Activated CD8-positive, alpha-beta memory T cell treated with anti-CD3 and anti-CD28 coated beads for 36 hours (primary cell): ENCODE data around the gene PELI3. TPM values are rescaled to one million over a fixed set of nuclear protein-coding genes. Genes with fewer than 3 reads are reported as not detected.

Experiments used
- CTCF ChIA-PET: fragments of 350-600 bp; sonication (Branson Sonifier 250); formaldehyde crosslinking; loops from one replicate; lab custom pipeline; 2021; ENCODE audit warnings: antibody characterized with exemption; lab: Charles Lee
- POLR2A ChIA-PET: fragments of 350-600 bp; sonication (Branson Sonifier 250); formaldehyde crosslinking; loops from one replicate; lab custom pipeline; 2021; ENCODE audit warnings: antibody characterized with exemption; lab: Charles Lee
- total RNA-seq, 2 experiments: library from RNA; stranded (reverse); gene quantifications; one replicate each; pipeline ENCODE4 v1.2.3, GENCODE V29; 2021

The PELI3 gene
- total RNA-seq, 2 experiments from 2014 or later = 7.9 to 8.2 TPM

DNA sequence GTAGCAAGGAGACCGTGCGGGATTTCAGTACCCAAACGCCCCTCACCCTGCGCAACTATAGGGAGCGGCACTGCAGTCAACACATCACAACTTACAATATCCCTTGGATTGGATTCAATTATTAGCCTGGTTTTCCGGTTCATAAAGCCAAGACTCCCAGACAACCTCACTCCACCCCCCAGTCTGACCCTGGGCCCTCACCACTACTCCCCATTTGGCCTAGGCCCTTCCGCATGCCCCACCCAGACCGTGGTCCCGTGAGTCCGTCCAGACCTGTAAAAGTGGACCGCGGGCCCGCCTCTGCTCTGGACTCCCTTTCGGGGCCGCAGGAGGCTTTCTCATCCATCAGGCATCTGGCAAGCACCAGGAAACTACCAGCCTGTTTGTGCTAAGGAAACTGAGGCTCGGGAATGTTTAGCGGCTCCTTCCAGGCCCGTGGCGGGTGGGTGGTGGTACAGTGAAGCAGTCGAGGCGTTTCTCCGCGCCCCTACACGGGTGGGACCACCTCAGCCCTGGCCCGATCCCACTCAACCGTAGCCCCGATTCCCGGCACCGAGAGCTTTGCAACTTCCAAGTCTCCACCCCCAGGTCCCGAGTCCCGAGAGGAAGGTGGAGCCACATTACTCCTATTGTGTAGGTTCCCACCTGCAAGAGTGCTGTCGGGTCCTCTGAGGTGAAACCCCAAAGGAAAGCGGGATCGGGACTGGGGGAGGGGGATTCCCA lies 12.8 kb downstream of the PELI3 start:
- ChIA-PET CTCF (interaction anchor here (0.7 to 3.7 kb wide), 7 partner anchors 10 to 199 kb away, joined by 3 to 20 read pairs (median 5); partner anchors contain the start of genes MRPL11 and PELI3), POLR2A (interaction anchor here (0.5 to 1.4 kb wide), 8 partner anchors 13 to 152 kb away, joined by 3 to 10 read pairs (median 4); partner anchors contain the start of genes PELI3, RBM14 and ZDHHC24)

DNA sequence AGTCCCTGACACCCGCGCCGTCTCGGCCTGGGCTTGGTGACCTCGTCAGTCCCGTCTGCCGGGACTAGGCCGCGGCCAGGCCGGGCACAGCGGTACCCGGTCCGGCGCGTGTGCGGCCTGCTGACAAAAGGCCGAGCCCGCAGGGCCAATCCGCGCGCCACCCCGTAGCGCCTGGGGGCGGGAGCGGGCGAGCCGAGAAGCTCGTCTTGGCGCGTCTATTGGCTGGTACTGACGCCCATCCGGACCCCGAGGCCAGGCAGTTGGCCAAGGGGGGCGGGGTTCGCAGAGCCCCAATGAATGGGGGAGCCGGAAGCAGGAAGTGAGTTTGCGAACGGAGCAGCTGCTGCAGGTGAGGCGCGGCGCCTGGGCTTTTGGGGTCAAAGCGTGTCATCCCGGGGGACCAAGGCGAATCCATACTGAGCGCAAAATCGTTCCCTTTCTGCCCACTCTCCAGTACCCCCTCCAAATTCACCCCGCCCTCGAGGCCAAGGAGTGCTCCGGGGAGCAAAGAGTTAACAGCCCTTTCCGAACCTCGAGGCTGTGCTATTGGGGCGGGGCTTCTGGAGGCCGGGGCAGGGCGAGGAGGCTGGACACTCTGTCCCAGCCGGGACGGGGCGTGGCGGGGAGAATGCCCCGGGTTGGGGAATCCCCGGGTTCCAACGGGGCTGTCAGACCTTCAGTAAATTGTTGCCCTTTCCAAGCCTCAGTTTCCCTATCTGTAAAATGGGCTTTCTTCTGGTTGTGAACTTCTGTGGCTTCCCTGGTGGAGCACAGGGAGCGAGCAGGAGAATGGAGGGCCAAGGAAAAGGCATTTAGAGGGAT lies 13.6 kb downstream of the PELI3 start, which contains the start of gene DPP3:
TSS of gene DPP3 (plus strand) at position 318 of the 822 bp plus-strand sequence. CDS start 1,767 bp downstream, outside the sequence.
- POLR2A ChIA-PET = interaction anchor here (0.6 to 1.4 kb wide), 7 partner anchors 12 to 136 kb away, joined by 3 to 10 read pairs (median 4); partner anchors contain the start of genes PELI3, RBM14 and ZDHHC24
- CTCF ChIA-PET = interaction anchor here (0.6 to 3.7 kb wide), 6 partner anchors 10 to 997 kb away, joined by 3 to 20 read pairs (median 4); partner anchors contain the start of genes MRPL11 and PELI3

DNA sequence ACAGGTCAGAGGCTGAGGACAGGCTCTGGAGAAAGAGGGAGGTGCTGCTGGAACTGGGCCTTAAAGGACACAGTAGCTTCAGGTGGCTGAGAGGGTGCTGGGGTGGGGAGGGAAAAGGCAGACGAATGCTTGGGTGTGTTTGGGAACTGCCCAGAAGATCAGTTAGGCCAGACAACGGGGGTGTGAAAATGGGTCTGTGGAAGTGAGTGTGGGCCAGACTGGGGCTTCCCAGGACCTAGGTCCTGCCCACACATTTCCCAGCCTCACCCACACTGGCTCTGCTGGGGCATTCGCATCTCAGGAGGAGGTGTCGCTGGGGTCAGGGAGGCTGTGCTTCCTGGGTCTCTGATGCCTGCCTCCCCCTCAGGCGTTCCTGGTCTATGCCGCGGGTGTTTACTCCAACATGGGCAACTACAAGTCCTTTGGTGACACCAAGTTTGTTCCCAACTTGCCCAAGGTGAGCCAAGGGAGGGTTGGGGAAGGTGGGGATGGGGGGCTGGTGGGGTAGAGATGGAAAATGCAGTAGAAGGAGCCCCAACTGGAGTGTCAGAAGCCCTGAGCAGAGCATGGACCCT lies 18.2 kb downstream of the PELI3 start:
- CTCF ChIA-PET = interaction anchor here (1.3 kb wide), 1 partner anchor 95 kb away, joined by 4 read pairs; no protein-coding TSS in a partner anchor
- POLR2A ChIA-PET = no interaction called here

DNA sequence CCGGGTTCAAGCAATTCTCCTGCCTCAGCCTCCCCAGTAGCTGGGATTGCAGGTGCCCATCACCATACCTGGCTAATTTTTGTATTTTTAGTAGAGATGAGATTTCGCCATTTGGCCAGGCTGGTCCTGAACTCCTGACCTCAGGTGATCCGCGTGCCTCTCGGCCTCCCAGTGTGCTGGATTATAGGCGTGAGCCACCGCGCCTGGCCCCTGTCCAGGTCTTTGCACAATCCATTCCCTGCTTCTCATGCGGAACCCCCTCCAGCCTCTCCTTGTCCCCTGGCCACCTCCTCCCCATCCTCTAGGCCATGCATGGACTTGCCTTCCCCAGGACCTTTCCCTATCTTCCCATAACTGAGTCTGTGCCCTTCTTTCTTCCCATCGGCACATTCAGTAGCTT lies 22.3 kb downstream of the PELI3 start:
- ChIA-PET POLR2A (no interaction called here), CTCF (no interaction called here)

DNA sequence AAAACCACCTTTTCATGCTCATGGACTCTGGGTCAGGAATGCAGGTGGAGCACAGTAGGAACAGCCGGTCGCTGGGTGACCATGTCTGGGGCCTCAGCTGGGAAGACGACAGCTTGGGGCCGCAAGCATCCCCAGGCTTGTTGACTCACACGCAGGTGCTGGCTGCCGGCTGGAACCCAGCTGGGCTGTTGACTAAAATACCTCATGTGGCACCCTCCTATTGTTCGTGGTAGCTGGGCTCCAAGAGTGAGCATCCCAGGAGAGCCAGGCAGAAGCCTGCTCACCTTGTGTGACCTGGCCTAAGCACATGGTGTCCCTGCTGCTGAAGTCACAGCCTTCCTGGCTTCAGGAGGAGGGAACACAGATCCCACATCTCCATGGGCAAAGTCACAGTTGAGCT lies 22.9 kb downstream of the PELI3 start:
- ChIA-PET CTCF (no interaction called here), POLR2A (no interaction called here)

DNA sequence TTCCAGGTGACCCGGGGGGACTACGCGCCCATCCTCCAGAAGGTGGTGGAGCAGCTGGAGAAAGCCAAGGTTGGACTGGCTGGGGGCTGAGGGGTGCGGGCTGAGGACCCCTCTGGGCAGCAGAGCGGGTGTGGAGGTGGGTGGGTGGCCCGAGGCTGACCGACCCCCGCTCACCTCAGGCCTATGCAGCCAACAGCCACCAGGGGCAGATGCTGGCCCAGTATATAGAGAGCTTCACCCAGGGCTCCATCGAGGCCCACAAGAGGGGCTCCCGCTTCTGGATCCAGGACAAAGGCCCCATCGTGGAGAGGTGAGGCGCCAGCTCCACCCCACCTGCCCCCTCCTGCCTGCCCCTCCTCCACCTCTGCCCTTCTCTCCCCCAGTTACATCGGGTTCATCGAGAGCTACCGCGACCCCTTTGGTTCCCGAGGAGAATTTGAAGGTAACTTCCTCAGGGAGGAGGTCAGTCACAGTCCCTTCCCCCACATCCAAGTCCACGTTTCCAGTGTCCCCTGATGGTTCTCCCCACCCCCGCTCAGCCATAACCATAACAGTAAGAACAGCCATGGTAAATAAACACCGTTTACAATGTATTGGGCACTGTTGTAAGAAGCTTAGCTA lies 24.7 kb downstream of the PELI3 start:
- POLR2A ChIA-PET = no interaction called here
- CTCF ChIA-PET = interaction anchor here (1.6 kb wide), 1 partner anchor 102 kb away, joined by 3 read pairs; no protein-coding TSS in a partner anchor

DNA sequence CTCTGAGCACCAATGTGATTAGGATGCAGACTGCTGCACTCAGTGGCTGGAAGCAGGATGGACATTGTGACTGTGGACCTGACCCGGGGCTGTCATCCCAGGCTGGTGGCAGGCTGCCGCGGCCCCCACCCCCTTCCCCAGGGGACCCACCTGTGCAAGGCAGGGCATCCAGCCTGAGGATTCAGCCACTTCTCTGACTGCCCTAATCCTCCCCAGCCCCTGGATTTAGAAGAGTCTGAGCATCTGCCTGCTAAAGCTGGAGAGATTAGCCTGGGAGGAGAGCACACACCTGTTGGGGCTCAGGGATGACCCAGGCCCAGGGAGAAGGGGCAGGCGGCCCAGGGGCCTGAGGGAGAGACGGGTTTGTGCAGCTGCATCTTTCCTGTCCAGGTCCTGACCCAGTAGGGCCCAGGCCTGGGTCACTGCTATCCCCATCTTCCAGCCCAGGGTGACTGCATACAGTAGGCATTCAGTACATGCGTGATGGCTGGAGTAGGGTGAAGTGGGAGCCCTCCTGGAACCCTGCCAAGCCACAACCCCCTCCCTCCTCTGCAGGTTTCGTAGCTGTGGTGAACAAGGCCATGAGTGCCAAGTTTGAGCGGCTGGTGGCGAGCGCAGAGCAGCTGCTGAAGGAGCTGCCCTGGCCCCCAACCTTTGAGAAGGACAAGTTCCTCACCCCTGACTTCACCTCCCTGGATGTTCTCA lies 25.6 kb downstream of the PELI3 start:
- ChIA-PET CTCF (no interaction called here), POLR2A (interaction anchor here (0.6 kb wide), 1 partner anchor 236 kb away, joined by 5 read pairs; no protein-coding TSS in a partner anchor)

DNA sequence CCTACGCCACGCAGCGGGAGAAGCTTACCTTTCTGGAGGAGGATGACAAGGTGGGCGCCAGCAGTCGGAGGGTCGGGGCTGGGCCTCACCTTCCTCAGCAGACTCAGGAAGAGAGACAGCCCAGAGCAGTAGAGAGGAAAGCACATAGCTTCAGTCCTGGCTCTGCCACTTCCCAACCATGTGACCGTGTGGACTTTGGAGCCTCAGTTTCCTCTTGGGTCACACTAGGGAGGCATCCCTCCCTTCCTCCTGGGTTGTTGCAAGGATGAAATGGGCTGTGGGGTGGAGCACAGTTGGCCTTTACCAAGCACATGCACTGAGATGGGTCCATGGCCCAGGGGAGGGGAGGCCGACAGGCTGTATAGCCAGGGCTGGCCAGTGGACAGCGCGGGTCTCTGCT lies 26.4 kb downstream of the PELI3 start:
- ChIA-PET POLR2A (no interaction called here), CTCF (no interaction called here)

DNA sequence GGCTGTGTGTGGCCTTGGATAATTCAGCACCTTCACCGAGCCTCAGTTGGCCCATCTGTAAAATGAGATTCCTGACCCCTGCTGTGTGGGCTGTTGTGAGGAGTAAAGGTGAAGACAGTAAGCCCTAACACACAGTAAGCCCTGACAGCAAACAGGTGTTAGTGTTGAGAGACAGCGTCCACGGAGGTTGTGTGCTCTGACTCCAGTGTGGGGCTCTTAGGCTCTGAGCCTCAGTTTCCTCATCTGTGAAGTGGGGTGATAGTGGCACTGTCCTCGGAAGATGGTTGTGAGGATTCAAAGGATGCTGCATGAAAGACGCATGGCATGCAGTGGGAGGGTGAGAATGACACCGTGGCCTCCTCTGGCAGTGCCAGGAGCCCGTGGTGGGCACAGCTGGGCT lies 27.8 kb downstream of the PELI3 start:
- ChIA-PET POLR2A (interaction anchor here (0.5 kb wide), 1 partner anchor 177 kb away, joined by 7 read pairs; no protein-coding TSS in a partner anchor), CTCF (no interaction called here)

DNA sequence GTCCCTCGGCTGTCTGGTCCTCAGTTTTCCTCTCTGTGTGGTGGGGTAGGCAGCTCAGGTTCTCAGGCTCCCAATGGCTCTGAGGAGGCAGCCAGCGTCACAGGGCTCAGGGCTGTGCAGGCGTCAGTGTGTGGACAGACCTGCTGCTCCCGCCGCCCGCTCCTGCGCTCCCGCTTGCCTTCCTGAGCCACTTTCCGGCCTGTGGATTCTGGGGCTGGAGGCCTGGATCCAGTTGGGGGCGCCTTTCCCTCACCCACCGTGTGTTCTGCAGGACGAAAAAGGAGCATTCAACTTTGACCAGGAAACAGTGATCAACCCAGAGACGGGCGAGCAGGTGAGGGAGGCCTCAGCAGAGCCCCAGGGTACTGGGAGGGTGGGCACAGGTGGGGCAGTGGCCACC lies 28.2 kb downstream of the PELI3 start:
- CTCF ChIA-PET = no interaction called here

DNA sequence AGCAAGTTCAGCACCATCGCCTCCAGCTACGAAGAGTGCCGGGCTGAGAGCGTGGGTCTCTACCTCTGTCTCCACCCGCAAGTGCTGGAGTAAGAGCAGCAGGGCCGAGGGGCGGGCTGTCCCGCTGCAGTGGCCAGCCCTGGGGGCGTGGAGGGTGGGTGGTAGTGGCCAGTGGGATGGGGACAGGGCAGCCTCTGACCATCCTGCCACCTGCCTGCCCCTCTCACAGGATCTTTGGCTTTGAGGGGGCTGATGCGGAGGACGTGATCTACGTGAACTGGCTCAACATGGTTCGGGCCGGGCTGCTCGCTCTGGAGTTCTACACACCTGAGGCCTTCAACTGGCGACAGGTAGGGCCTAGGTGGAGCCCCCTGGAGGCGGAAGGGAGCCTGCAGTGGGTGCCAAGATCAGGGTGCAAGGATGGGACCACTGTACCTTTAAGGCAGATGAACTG lies 28.7 kb downstream of the PELI3 start:
- ChIA-PET CTCF (no interaction called here), POLR2A (no interaction called here)

More for the DNA sequence above, 28.2 kb downstream of the PELI3 start:
- POLR2A ChIA-PET = no interaction called here

DNA sequence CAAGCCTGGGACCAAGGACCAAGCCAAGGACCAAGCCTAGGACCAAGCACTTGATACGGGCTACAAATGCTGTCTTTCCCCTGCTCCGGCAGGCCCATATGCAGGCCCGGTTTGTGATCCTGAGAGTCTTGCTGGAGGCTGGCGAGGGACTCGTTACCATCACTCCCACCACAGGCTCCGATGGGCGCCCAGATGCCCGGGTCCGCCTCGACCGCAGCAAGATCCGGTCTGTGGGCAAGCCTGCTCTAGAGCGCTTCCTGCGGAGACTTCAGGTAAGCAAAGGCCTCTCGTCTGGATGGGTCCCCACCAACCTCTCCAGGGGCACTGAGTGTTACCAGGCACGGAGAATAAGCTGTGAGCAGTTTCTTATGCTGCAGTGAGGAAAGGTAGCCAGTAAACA lies 30.5 kb downstream of the PELI3 start:
- POLR2A ChIA-PET = interaction anchor here (0.7 kb wide), 1 partner anchor 418 kb away, joined by 6 read pairs; no protein-coding TSS in a partner anchor
- CTCF ChIA-PET = no interaction called here

DNA sequence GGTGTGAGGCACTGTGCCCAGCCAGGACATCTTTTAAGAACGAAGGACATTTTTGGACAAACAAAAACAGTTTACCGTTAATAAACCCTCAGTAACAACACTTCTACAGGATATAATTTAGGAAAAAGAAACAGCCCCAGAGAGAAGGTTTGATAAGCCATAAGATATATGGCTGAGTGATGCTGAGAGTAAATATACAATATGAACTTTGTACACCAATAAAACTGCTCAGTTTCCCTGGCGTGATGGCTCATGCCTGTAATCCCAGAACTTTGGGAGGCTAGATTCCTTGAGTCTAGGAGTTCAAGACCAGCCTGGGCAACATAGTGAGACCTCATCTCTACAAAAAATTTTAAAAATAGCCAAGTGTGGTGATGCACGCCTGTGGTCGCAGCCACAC lies 31.8 kb downstream of the PELI3 start:
- CTCF ChIA-PET = no interaction called here
- POLR2A ChIA-PET = no interaction called here

DNA sequence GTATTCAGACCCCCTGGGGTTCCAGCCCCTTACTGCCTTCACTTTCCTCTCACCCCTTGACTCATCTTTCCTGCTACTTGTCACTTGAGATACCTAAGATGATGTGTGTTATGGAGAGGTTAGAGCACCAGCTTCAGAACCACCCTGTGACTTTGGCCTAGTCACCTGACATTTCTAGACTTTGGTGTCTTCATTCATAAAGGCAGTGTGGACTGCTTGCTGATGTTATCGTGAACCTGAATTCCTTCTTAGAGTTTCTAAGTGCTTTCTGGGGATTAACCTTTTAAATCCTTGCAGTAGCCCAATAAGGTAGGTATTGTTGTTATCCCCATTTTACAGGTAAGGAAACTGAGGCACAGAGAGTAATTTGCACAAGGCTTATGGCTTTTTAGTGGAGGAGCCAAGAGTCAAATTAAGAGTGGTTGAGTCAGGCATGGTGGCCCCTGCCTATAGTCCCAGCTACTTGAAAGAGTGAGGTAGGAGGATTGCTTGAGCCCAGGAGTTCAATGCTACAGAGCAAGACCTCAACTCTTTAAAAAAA lies 38.6 kb downstream of the PELI3 start:
- ChIA-PET POLR2A (no interaction called here), CTCF (no interaction called here)

DNA sequence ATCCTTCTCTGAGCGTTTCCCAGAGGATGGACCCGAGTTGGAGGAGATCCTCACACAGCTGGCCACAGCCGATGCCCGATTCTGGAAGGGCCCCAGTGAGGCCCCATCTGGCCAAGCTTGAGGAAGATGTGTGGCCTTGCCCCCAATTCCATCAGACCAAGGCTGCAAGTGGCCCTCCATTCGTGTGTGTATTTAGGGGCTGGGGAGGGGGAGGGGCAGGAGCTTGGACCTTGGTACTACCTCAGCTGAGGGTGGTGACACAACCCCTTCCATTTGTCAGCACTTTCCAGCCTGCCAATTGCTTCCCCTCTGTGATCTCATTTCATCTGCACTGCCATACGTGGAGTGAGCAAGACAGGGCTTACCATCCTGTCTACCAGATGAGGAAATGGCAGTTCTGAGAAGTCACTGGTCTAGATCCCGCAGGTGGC lies 42.4 kb downstream of the PELI3 start:
- ChIA-PET POLR2A (no interaction called here), CTCF (interaction anchor here (0.7 to 2.1 kb wide), 4 partner anchors 24 to 188 kb away, joined by 3 to 7 read pairs (median 6); partner anchors contain the start of gene RBM4B)

DNA sequence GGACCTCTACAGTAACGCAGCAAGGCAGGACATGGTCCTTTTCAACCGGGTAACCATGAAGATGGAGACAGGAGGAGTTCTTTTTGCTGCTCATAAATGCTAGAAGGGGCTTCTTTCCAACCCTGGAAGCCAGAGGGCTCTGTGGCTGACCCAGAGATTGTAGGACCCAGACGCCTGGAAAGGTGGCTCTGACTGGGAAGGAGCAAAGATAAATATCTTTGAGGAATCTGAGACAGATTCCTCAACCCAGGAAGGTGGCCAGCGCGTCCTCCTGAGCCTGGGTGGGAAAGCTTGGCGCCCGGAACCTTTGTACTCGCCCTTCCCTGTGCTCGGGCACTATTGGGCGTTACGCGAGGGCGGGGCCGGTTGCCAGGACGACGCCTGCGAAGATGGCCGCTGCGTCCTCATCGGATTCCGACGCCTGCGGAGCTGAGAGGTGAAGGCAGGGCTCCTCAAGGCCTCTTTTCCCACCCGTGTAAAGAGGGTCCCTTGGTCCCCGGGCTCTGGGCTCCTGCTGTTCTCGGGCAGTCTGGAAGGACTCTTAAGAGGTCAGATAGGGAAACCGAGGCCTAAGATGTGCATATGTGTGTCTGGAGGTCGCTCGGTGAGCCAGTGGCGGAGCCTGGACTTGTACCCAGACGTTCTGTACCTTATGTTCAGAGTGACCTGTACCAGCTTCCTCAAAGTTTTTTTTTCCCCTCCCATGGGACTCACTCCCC lies 43.7 kb downstream of the PELI3 start, which contains the start of gene BBS1:
TSS of gene BBS1 (plus strand) at position 365 of the 719 bp plus-strand sequence. CDS start at position 390, 25 bp downstream.
- CTCF ChIA-PET = interaction anchor here (0.7 to 2.1 kb wide), 4 partner anchors 32 to 324 kb away, joined by 3 to 7 read pairs (median 5); partner anchors contain the start of gene RBM4B
- POLR2A ChIA-PET = interaction anchor here (1.2 kb wide), 1 partner anchor 36 kb away, joined by 3 read pairs; the partner anchor contains the start of genes ACTN3 and ZDHHC24

DNA sequence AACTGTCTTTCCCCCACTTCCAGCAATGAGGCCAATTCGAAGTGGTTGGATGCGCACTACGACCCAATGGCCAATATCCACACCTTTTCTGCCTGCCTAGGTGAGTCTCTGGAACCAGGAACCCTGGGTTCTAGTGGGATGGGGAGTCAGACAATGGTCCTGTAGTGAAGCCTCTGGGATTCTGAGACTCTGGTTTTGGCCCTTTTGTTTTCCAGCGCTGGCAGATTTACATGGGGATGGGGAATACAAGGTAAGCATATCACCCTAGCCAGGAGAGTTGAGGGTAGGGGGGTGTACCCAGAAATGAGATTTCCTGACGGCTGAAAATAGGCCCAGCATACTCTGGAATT lies 44.3 kb downstream of the PELI3 start:
- CTCF ChIA-PET = interaction anchor here (1.0 to 1.7 kb wide), 3 partner anchors 36 to 291 kb away, joined by 3 to 7 read pairs (median 3); partner anchors contain the start of genes ACTN3 and RBM4B
- POLR2A ChIA-PET = interaction anchor here (1.2 kb wide), 1 partner anchor 35 kb away, joined by 3 read pairs; the partner anchor contains the start of genes ACTN3 and ZDHHC24
